ENCODE data around the gene PROK1.

- TF ChIP-seq, protein P1, sequence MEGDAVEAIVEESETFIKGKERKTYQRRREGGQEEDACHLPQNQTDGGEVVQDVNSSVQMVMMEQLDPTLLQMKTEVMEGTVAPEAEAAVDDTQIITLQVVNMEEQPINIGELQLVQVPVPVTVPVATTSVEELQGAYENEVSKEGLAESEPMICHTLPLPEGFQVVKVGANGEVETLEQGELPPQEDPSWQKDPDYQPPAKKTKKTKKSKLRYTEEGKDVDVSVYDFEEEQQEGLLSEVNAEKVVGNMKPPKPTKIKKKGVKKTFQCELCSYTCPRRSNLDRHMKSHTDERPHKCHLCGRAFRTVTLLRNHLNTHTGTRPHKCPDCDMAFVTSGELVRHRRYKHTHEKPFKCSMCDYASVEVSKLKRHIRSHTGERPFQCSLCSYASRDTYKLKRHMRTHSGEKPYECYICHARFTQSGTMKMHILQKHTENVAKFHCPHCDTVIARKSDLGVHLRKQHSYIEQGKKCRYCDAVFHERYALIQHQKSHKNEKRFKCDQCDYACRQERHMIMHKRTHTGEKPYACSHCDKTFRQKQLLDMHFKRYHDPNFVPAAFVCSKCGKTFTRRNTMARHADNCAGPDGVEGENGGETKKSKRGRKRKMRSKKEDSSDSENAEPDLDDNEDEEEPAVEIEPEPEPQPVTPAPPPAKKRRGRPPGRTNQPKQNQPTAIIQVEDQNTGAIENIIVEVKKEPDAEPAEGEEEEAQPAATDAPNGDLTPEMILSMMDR (IDR thresholded peaks at IDR 0.05), result no peak
- no peak for TF ChIP-seq POLR2A (IDR thresholded peaks at IDR 0.05; ENCODE audit: low read length)
- no peak for TF ChIP-seq PHF8 (IDR thresholded peaks at IDR 0.05; ENCODE audit: borderline replicate concordance, low read depth)
- no peak for TF ChIP-seq JUNB (IDR thresholded peaks at IDR 0.05)
- TF ChIP-seq, protein P2, sequence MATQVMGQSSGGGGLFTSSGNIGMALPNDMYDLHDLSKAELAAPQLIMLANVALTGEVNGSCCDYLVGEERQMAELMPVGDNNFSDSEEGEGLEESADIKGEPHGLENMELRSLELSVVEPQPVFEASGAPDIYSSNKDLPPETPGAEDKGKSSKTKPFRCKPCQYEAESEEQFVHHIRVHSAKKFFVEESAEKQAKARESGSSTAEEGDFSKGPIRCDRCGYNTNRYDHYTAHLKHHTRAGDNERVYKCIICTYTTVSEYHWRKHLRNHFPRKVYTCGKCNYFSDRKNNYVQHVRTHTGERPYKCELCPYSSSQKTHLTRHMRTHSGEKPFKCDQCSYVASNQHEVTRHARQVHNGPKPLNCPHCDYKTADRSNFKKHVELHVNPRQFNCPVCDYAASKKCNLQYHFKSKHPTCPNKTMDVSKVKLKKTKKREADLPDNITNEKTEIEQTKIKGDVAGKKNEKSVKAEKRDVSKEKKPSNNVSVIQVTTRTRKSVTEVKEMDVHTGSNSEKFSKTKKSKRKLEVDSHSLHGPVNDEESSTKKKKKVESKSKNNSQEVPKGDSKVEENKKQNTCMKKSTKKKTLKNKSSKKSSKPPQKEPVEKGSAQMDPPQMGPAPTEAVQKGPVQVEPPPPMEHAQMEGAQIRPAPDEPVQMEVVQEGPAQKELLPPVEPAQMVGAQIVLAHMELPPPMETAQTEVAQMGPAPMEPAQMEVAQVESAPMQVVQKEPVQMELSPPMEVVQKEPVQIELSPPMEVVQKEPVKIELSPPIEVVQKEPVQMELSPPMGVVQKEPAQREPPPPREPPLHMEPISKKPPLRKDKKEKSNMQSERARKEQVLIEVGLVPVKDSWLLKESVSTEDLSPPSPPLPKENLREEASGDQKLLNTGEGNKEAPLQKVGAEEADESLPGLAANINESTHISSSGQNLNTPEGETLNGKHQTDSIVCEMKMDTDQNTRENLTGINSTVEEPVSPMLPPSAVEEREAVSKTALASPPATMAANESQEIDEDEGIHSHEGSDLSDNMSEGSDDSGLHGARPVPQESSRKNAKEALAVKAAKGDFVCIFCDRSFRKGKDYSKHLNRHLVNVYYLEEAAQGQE (IDR thresholded peaks at IDR 0.05), result no peak
- TF ChIP-seq CEBPB (IDR thresholded peaks at IDR 0.05), result no peak
- TF ChIP-seq FOSL2 (IDR thresholded peaks at IDR 0.05), result no peak
- no peak for TF ChIP-seq FOSL2 (CRISPR knock-in tag; IDR thresholded peaks at IDR 0.05)
- no peak for TF ChIP-seq POLR2AphosphoS2 (conservative IDR thresholded peaks at IDR 0.05; ENCODE audit: low read length)
- TF ChIP-seq RFX5 (IDR thresholded peaks at IDR 0.05), result no peak
- TF ChIP-seq ESRRA (IDR thresholded peaks at IDR 0.05; ENCODE audit: borderline replicate concordance, low read length), result no peak
- no peak for TF ChIP-seq NFE2L2 (conservative IDR thresholded peaks at IDR 0.05; ENCODE audit: low read length)
- no peak for TF ChIP-seq E2F6 (IDR thresholded peaks at IDR 0.05; ENCODE audit: borderline replicate concordance, low read depth)
- no peak for TF ChIP-seq HOXB5 (CRISPR knock-in tag; IDR thresholded peaks at IDR 0.05)
- no peak for TF ChIP-seq MYC (IDR thresholded peaks at IDR 0.05; ENCODE audit: borderline replicate concordance, low read length)
Measured at GRCh38 chr1:110498270-110498669, 47.3 kb downstream of the PROK1 start.
